HG03066 (cell line): ENCODE results near the gene ZNF784.
A peak's percentile ranks its signal among the peaks of the same experiment; 100 is the strongest.

Experiments
- ATAC-seq: cut with Tn5 transposase; IDR thresholded peaks from one replicate; pipeline ENCODE4 v1.9.1; 2021; ENCODE audit warnings: low read depth; ENCODE audit not compliant: unreplicated experiment

The ZNF784 gene

GRCh38 chr19:55656988-55657747 lies 32.8 kb upstream of the ZNF784 start:
- no peak for ATAC-seq

GRCh38 chr19:55656552-55656951 lies 32.2 kb upstream of the ZNF784 start:
- no peak for ATAC-seq

GRCh38 chr19:55655648-55656040 lies 31.3 kb upstream of the ZNF784 start:
- no peak for ATAC-seq

GRCh38 chr19:55654868-55655647 lies 30.7 kb upstream of the ZNF784 start, which contains the start of gene U2AF2:
Gene U2AF2 (plus strand): TSS chr19:55655035. CDS start chr19:55655105, 70 bp downstream.
- peak; percentile 35 for ATAC-seq

GRCh38 chr19:55654323-55654867 lies 30.0 kb upstream of the ZNF784 start:
- peak; percentile 51 for ATAC-seq

- ATAC-seq = peak; percentile 38
Observed at GRCh38 chr19:55653651-55654322, 29.4 kb upstream of the ZNF784 start.

GRCh38 chr19:55652311-55653128 lies 28.2 kb upstream of the ZNF784 start:
- no peak for ATAC-seq

GRCh38 chr19:55651236-55651635 lies 26.9 kb upstream of the ZNF784 start:
- ATAC-seq = no peak

- ATAC-seq = no peak
Observed at GRCh38 chr19:55650602-55651230, 26.4 kb upstream of the ZNF784 start.

- no peak for ATAC-seq
Observed at GRCh38 chr19:55650126-55650557, 25.8 kb upstream of the ZNF784 start.

- no peak for ATAC-seq
Observed at GRCh38 chr19:55649268-55650125, 25.1 kb upstream of the ZNF784 start.

- no peak for ATAC-seq
Observed at GRCh38 chr19:55648585-55649267, 24.4 kb upstream of the ZNF784 start.

GRCh38 chr19:55647732-55648584 lies 23.6 kb upstream of the ZNF784 start, which contains the start of gene CCDC106:
Gene CCDC106 (plus strand): TSS chr19:55648212. CDS start chr19:55649047, 835 bp downstream.
- ATAC-seq = no peak

GRCh38 chr19:55646889-55647731 lies 22.7 kb upstream of the ZNF784 start:
- ATAC-seq = no peak

GRCh38 chr19:55645512-55645881 lies 21.1 kb upstream of the ZNF784 start:
- ATAC-seq = no peak

- ATAC-seq = no peak
Observed at GRCh38 chr19:55644842-55645511, 20.6 kb upstream of the ZNF784 start.
